Left lung (tissue), 10 donors: Measurements from ENCODE around the gene FKBP2. TPM values are rescaled to one million over a fixed set of nuclear protein-coding genes. Genes with fewer than 3 reads are reported as not detected.
A peak's percentile ranks its signal among the peaks of the same experiment; 100 is the strongest.

Experiments
- ATAC-seq: fragments of 200-7000 bp; cut with Tn5 transposase; one replicate; pipeline ENCODE4 v1.9.1; 2020; ENCODE audit warnings: moderate library complexity
- DNase-seq, 4 donors: peaks; one replicate each; pipeline ENCODE4 v3.0.0-alpha.2; 2013 to 2020
- H3K27ac ChIP-seq, 2 donors: fragments of 200-600 bp; sonication (generic) in 1 of 2; one replicate each; pipeline versions ENCODE4 v1.5.0 to v1.8.0; 2020 to 2021
- H3K27me3 ChIP-seq, 2 donors: fragments of 200-600 bp; sonication (generic) in 1 of 2; one replicate each; pipeline versions ENCODE4 v1.5.0 to v1.8.0; 2020 to 2021
- H3K36me3 ChIP-seq, 2 donors: fragments of 200-600 bp; sonication (generic) in 1 of 2; one replicate each; pipeline versions ENCODE4 v1.5.0 to v1.8.0; 2020 to 2021
- H3K4me1 ChIP-seq, 2 donors: fragments of 200-600 bp; one replicate each; pipeline ENCODE4 v1.8.0; 2021
- H3K4me3 ChIP-seq, 2 donors: fragments of 200-600 bp; sonication (generic) in 1 of 2; one replicate each; pipeline versions ENCODE4 v1.5.0 to v1.8.0; 2020 to 2021; ENCODE audit warnings: mild to moderate bottlenecking in 1 of 2
- H3K9me3 ChIP-seq, 2 donors: fragments of 200-600 bp; sonication (generic) in 1 of 2; one replicate each; pipeline versions ENCODE4 v1.5.0 to v1.8.0; 2020 to 2021
- CTCF ChIP-seq, 2 donors: fragments of 200-600 bp; sonication (generic) in 1 of 2; IDR thresholded peaks; one replicate each; pipeline versions ENCODE4 v1.5.0 to v1.8.0; 2021; ENCODE audit warnings: antibody characterized with exemption in 2 of 2
- intact Hi-C, 2 donors: fragments of 100-400 bp; cut with DNase I; formaldehyde crosslinking; loops; one replicate each; pipeline versions ENCODE4 v1.11.2 to v1.14.2; 2022
- polyA plus RNA-seq, 6 donors: library from polyadenylated mRNA; unstranded; fragments of 120-200 nt; gene quantifications; one replicate each; pipeline ENCODE4 v1.2.1, GENCODE V29; 2013; ENCODE audit not compliant: insufficient read length in 6 of 6
- total RNA-seq, 2 donors: library from RNA; stranded (reverse); fragmentation: NEBNext Ultra II Directional; extraction: Animal tissue kit (Norgen Biotek cat#: 25700); gene quantifications; one replicate each; pipeline ENCODE4 v1.2.1, GENCODE V29; 2021
- donor health status: DM: no; HTN: yes; CAD: no.
- donor health status: DM: no; HTN: no; CAD: no.

Gene FKBP2
- total and polyA plus RNA-seq, 8 donors, result 59.5 to 81.4 (median 69.7) TPM

DNA sequence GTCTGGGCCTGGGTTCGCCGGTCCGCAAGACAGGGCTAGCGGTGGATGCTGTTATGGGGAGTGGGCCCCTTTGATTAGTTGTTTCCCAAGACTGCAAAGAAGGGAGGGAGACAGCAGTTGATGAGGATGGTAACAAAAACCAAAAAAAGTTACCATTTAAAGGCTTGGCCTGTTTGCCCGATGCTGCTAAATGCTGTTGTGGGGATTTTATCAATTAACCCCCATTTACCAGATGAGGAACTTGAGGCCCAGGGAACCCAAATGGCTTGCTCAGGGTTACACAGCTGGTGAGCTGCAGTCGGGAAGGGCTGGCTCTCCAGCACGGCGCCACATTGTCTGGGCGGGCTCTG, 18.3 kb upstream of the FKBP2 start:
- DNase-seq, result no peak
- no peak for TF ChIP-seq CTCF (IDR thresholded peaks at IDR 0.05)
- ATAC-seq, result no peak
- Histone ChIP-seq H3K4me1 (peaks cover 19 to 26% of the 10 kb centered on the region in 2 donors), H3K9me3 (no peaks in the 10 kb centered on the region), H3K27ac (no peak overlapping the region), H3K36me3 (peaks cover 0 to 70% of the 10 kb centered on the region in 2 donors), H3K27me3 (no peaks in the 10 kb centered on the region), H3K4me3 (no peak overlapping the region)
- intact Hi-C loops, result no loop called here

- Histone ChIP-seq H3K4me1 (peaks cover 23 to 31% of the 10 kb centered on the region in 2 donors), H3K27me3 (no peaks in the 10 kb centered on the region), H3K4me3 (no peak overlapping the region), H3K27ac (no peak overlapping the region), H3K9me3 (no peaks in the 10 kb centered on the region), H3K36me3 (peaks cover 0 to 65% of the 10 kb centered on the region in 2 donors)
- DNase-seq (no peak), ATAC-seq (no peak)
- intact Hi-C loops, result no loop called here
- no peak for TF ChIP-seq CTCF (IDR thresholded peaks at IDR 0.05)
Observed at GRCh38 chr11:64223001-64223651, 17.8 kb upstream of the FKBP2 start.

DNA sequence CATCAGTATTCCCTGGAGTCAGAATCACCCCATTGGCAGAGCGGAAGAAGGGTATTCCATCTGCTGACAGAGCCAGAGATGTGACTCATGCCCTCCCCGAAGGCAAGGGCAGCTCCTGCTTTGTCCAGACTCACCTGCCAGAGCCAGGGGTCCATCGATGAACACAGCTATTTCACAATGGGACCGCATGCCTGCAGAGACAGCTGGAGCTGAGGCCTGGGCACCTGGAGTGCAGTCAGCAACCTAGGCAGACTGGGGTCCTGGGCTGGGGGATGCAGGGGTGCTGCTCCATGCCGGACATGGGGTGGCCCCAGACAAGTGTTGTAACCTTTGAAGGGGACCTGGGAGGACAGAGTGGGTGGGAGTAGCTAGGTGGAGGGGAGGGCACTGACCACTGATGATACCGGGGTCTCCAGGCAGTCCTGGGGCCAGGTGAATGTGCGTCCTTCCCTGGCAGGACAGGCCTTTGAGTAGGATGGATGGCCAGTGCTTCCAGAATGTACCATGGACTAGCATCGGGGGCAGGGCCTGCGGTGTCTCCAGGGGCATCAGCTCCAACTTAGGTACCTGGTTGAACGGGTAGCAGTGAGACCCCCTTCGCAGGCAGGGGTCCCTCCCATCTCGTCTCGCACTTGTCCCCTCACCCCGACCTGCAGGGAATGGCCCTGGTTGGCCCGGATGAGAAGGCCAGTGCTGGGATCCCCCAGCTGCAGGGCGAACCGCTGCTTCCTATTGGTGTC, 16.6 kb upstream of the FKBP2 start:
- H3K9me3 ChIP-seq, result no peaks in the 10 kb centered on the region
- peaks cover 0 to 53% of the 10 kb centered on the region in 2 donors for H3K36me3 ChIP-seq
- H3K27ac ChIP-seq, result peak overlapping the region in 1 of 2 donors; percentile 86
- no peak for TF ChIP-seq CTCF (IDR thresholded peaks at IDR 0.05)
- DNase-seq (no peak), ATAC-seq (no peak)
- H3K27me3 ChIP-seq, result no peaks in the 10 kb centered on the region
- peaks cover 28 to 43% of the 10 kb centered on the region in 2 donors for H3K4me1 ChIP-seq
- H3K4me3 ChIP-seq, result peak overlapping the region in 1 of 2 donors; percentile 72
- intact Hi-C loops, result no loop called here

GRCh38 chr11:64224891-64225607, 15.8 kb upstream of the FKBP2 start:
- H3K27ac ChIP-seq, result peak overlapping the region; percentile 80 to 86
- peaks cover 34 to 50% of the 10 kb centered on the region in 2 donors for H3K4me1 ChIP-seq
- no peaks in the 10 kb centered on the region for H3K9me3 ChIP-seq
- TF ChIP-seq CTCF (IDR thresholded peaks at IDR 0.05), result no peak
- intact Hi-C loops, result no loop called here
- ATAC-seq, result no peak
- H3K27me3 ChIP-seq, result no peaks in the 10 kb centered on the region
- peak overlapping the region; percentile 72 to 75 for H3K4me3 ChIP-seq
- H3K36me3 ChIP-seq, result peaks cover 0 to 46% of the 10 kb centered on the region in 2 donors
- no peak for DNase-seq
